H9 (cell line): Measurements from ENCODE around the gene TSC2. TPM values are rescaled to one million over a fixed set of nuclear protein-coding genes. Genes with fewer than 3 reads are reported as not detected.

Source experiments
- DNase-seq: peaks from one replicate; pipeline ENCODE4 v3.0.0-alpha.2; 2017
- H2AFZ ChIP-seq: one replicate; pipeline ENCODE4 v1.6.1; 2013; ENCODE audit warnings: mild to moderate bottlenecking, low read length, control low read depth, moderate library complexity
- H2AK5ac ChIP-seq: 2 replicates; pipeline ENCODE4 v1.6.1; 2013; ENCODE audit warnings: low read length, control low read depth, mixed read lengths; ENCODE audit not compliant: insufficient read length
- H2BK120ac ChIP-seq: one replicate; pipeline ENCODE4 v1.6.1; 2013; ENCODE audit warnings: low read depth, mild to moderate bottlenecking, low read length, control low read depth, inconsistent platforms; ENCODE audit not compliant: poor library complexity, severe bottlenecking
- H2BK12ac ChIP-seq: 2 replicates; pipeline ENCODE4 v1.6.1; 2013; ENCODE audit warnings: low read length, control low read depth, mixed read lengths, low read depth; ENCODE audit not compliant: insufficient read length
- H2BK15ac ChIP-seq: 2 replicates; pipeline ENCODE4 v1.6.1; 2013; ENCODE audit warnings: low read depth, low read length, control low read depth
- H2BK20ac ChIP-seq: one replicate; pipeline ENCODE4 v1.6.1; 2013; ENCODE audit warnings: low read depth, mild to moderate bottlenecking, low read length, control low read depth, inconsistent platforms; ENCODE audit not compliant: poor library complexity, severe bottlenecking
- H2BK5ac ChIP-seq: 2 replicates; pipeline ENCODE4 v1.6.1; 2013; ENCODE audit warnings: low read length, control low read depth, mixed read lengths; ENCODE audit not compliant: insufficient read length
- H3K14ac ChIP-seq: 2 replicates; pipeline ENCODE4 v1.6.1; 2013; ENCODE audit warnings: low read length, control low read depth; ENCODE audit not compliant: insufficient read depth
- H3K18ac ChIP-seq: 2 replicates; pipeline ENCODE4 v1.6.1; 2013; ENCODE audit warnings: low read depth, mild to moderate bottlenecking, mixed read lengths, low read length, control low read depth; ENCODE audit not compliant: insufficient read length
- H3K23ac ChIP-seq: 2 replicates; pipeline ENCODE4 v1.6.1; 2013; ENCODE audit warnings: low read length, control low read depth, mixed read lengths, low read depth; ENCODE audit not compliant: insufficient read length
- H3K23me2 ChIP-seq: 2 replicates; pipeline ENCODE4 v1.6.1; 2013; ENCODE audit warnings: low read depth, mild to moderate bottlenecking, mixed read lengths, low read length, control low read depth; ENCODE audit not compliant: insufficient read length, poor library complexity, severe bottlenecking
- H3K27ac ChIP-seq: 2 replicates; pipeline ENCODE4 v1.5.1; 2013; ENCODE audit warnings: low read length, control low read depth, mixed read lengths, low read depth; ENCODE audit not compliant: insufficient read length
- H3K27me3 ChIP-seq: 2 replicates; pipeline ENCODE4 v1.6.1; 2013; ENCODE audit warnings: low read length, control low read depth, inconsistent platforms; ENCODE audit not compliant: insufficient read depth
- H3K4ac ChIP-seq: 2 replicates; pipeline ENCODE4 v1.6.1; 2013; ENCODE audit warnings: low read depth, mild to moderate bottlenecking, control low read depth, inconsistent platforms, low read length, moderate library complexity
- H3K4me1 ChIP-seq: 2 replicates; pipeline ENCODE4 v1.6.1; 2013; ENCODE audit warnings: low read length, control low read depth, inconsistent platforms; ENCODE audit not compliant: insufficient read depth
- H3K4me2 ChIP-seq: 2 replicates; pipeline ENCODE4 v1.6.1; 2013; ENCODE audit warnings: low read length, control low read depth, mixed read lengths; ENCODE audit not compliant: insufficient read length, insufficient read depth
- H3K56ac ChIP-seq: 2 replicates; pipeline ENCODE4 v1.6.1; 2013; ENCODE audit warnings: low read depth, mild to moderate bottlenecking, mixed read lengths, low read length, control low read depth; ENCODE audit not compliant: insufficient read length
- H3K79me1 ChIP-seq: 2 replicates; pipeline ENCODE4 v1.6.1; 2013; ENCODE audit warnings: low read depth, mild to moderate bottlenecking, moderate library complexity, low read length, control low read depth, inconsistent platforms; ENCODE audit not compliant: insufficient read depth, poor library complexity, severe bottlenecking
- H3K79me2 ChIP-seq: 2 replicates; pipeline ENCODE4 v1.6.1; 2013; ENCODE audit warnings: low read length, control low read depth, inconsistent platforms; ENCODE audit not compliant: insufficient read depth
- H3K9ac ChIP-seq: 2 replicates; pipeline ENCODE4 v1.6.1; 2013; ENCODE audit warnings: low read length, control low read depth, mixed read lengths; ENCODE audit not compliant: insufficient read length; ENCODE audit errors: extremely low read depth
- H3K9me3 ChIP-seq: one replicate; pipeline ENCODE4 v1.6.1; 2013; ENCODE audit warnings: low read depth, low read length, inconsistent platforms; ENCODE audit not compliant: control insufficient read depth
- H3T11ph ChIP-seq: one replicate; pipeline ENCODE4 v1.6.1; 2013; ENCODE audit warnings: mild to moderate bottlenecking, low read length, control low read depth, inconsistent platforms
- H4K20me1 ChIP-seq: one replicate; pipeline ENCODE4 v1.6.1; 2013; ENCODE audit not compliant: control insufficient read depth, insufficient read length, insufficient read depth
- H4K5ac ChIP-seq: 2 replicates; pipeline ENCODE4 v1.6.1; 2013; ENCODE audit warnings: low read depth, mild to moderate bottlenecking, mixed read lengths, low read length, control low read depth; ENCODE audit not compliant: insufficient read length
- H4K8ac ChIP-seq: replicated peaks from 2 replicates; pipeline ENCODE4 v1.6.1; 2013; ENCODE audit warnings: low read length, control low read depth, mixed read lengths, low read depth; ENCODE audit not compliant: insufficient read length
- H4K91ac ChIP-seq: 2 replicates; pipeline ENCODE4 v1.6.1; 2013; ENCODE audit warnings: low read depth, mild to moderate bottlenecking, moderate library complexity, mixed read lengths, low read length, control low read depth; ENCODE audit not compliant: insufficient read length
- H3K27ac Mint-ChIP-seq, 3 experiments: 2 replicates in 2 of 3; 3 replicates in 1 of 3; pipeline ENCODE4 v1.8.0; 2020 to 2021; ENCODE audit warnings: mixed read lengths in 3 of 3, mild to moderate bottlenecking in 1 of 3, moderate library complexity in 1 of 3
- H3K27me3 Mint-ChIP-seq: 2 replicates; pipeline ENCODE4 v1.8.0; 2021; ENCODE audit warnings: low read depth, mild to moderate bottlenecking, moderate library complexity, mixed read lengths
- H3K36me3 Mint-ChIP-seq, 3 experiments: 2 replicates in 2 of 3; 3 replicates in 1 of 3; pipeline ENCODE4 v1.8.0; 2020 to 2021; ENCODE audit warnings: low read depth in 3 of 3, mixed read lengths in 3 of 3; ENCODE audit not compliant: insufficient read depth in 1 of 3
- H3K4me1 Mint-ChIP-seq, 2 experiments: 2 replicates each; pipeline ENCODE4 v1.8.0; 2020; ENCODE audit warnings: mixed read lengths in 2 of 2
- H3K4me3 Mint-ChIP-seq, 2 experiments: 2 replicates in 1 of 2; 3 replicates in 1 of 2; pipeline ENCODE4 v1.8.0; 2020 to 2021; ENCODE audit warnings: mild to moderate bottlenecking in 2 of 2, mixed read lengths in 2 of 2, moderate library complexity in 1 of 2
- H3K9me3 Mint-ChIP-seq, 2 experiments: 2 replicates in 1 of 2; 3 replicates in 1 of 2; pipeline ENCODE4 v1.8.0; 2020; ENCODE audit warnings: mild to moderate bottlenecking in 2 of 2, mixed read lengths in 2 of 2, moderate library complexity in 1 of 2
- WGBS: extraction: QIAGEN DNeasy Blood & Tissue Kit; methylation state at CpG from one replicate; pipeline ENCODE4 v1.1.7; 2013; ENCODE audit warnings: missing lambda C conversion rate, low lambda C conversion rate, mixed read lengths; ENCODE audit not compliant: insufficient read length; ENCODE audit errors: extremely low coverage; 5-methylcytosine and 5-hydroxymethylcytosine counted together
- total RNA-seq: library from RNA; stranded (reverse); gene quantifications from 2 replicates; pipeline ENCODE4 v1.2.1, GENCODE V29; 2021
- TF ChIP-seq, protein P1 (sequence below): fragments of 200-600 bp; sonication (generic); conservative IDR thresholded peaks from 3 replicates; pipeline ENCODE4 v1.8.0; 2021; ENCODE audit warnings: antibody characterized with exemption, mild to moderate bottlenecking

TSC2 gene
- total RNA-seq, 1 experiment from 2014 or later, result 122 TPM

DNA sequence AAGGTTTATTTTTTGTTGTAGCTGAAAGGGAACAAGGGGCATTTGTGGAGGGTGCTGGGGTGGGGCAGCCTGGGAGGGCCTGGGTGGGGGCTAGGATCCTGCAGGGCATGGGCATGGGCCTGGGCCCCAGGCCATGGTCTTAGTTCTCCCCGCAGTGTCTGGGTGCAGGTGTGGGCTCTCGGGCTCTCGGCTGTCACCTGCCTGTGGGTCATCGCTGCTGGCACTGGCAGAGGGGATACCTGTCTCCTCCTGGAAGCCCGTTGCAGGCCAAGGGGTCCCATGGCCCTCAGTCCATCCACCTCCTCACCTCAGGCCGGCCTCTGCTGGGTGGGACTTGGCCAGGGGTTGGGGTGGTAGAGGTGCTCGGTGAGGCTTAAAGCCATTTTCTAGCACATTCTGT is 30.3 kb downstream of the TSC2 start:
- Histone ChIP-seq H2BK120ac (no peak overlapping the region), H3K4ac (no peak overlapping the region), H2BK15ac (no peak overlapping the region), H4K8ac (no peak overlapping the region), H3K79me1 (no peaks in the 10 kb centered on the region), H4K20me1 (no peaks in the 10 kb centered on the region), H3K79me2 (no peaks in the 10 kb centered on the region), H3K23me2 (no peaks in the 10 kb centered on the region), H3K27me3 (no peaks in the 10 kb centered on the region), H3K4me2 (no peak overlapping the region), H3K56ac (no peak overlapping the region), H3K18ac (no peak overlapping the region), H2AFZ (no peak overlapping the region), H4K5ac (no peak overlapping the region), H3T11ph (no peak overlapping the region), H3K9me3 (no peaks in the 10 kb centered on the region), H2BK12ac (no peak overlapping the region), H4K91ac (no peak overlapping the region), H3K4me1 (no peaks in the 10 kb centered on the region), H2BK20ac (no peak overlapping the region), H2BK5ac (no peak overlapping the region), H3K23ac (no peak overlapping the region), H2AK5ac (no peak overlapping the region), H3K14ac (no peak overlapping the region), H3K27ac (no peak overlapping the region), H3K9ac (no peak overlapping the region)
- Mint-ChIP-seq H3K27ac (no peak overlapping the region), H3K4me3 (no peak overlapping the region), H3K36me3 (peaks cover 5 to 36% (median 31%) of the 10 kb centered on the region in 3 experiments; a peak in 6 of 7 replicates), H3K27me3 (no peaks in the 10 kb centered on the region), H3K9me3 (no peaks in the 10 kb centered on the region), H3K4me1 (no peaks in the 10 kb centered on the region)
- TF ChIP-seq, protein P1, sequence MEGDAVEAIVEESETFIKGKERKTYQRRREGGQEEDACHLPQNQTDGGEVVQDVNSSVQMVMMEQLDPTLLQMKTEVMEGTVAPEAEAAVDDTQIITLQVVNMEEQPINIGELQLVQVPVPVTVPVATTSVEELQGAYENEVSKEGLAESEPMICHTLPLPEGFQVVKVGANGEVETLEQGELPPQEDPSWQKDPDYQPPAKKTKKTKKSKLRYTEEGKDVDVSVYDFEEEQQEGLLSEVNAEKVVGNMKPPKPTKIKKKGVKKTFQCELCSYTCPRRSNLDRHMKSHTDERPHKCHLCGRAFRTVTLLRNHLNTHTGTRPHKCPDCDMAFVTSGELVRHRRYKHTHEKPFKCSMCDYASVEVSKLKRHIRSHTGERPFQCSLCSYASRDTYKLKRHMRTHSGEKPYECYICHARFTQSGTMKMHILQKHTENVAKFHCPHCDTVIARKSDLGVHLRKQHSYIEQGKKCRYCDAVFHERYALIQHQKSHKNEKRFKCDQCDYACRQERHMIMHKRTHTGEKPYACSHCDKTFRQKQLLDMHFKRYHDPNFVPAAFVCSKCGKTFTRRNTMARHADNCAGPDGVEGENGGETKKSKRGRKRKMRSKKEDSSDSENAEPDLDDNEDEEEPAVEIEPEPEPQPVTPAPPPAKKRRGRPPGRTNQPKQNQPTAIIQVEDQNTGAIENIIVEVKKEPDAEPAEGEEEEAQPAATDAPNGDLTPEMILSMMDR, result no peak
- no peak for DNase-seq
- no CpG with 5 or more reads among the region's 7 CpGs for WGBS
